Ishikawa (cell line): ENCODE results near the gene ARID4A.

Experiments used
- CEBPB ChIP-seq: IDR thresholded peaks from 2 replicates; pipeline ENCODE4 v1.6.1; 2012
- CREB1 ChIP-seq: IDR thresholded peaks from 2 replicates; pipeline ENCODE4 v1.6.1; 2012; ENCODE audit warnings: low read depth
- EGR1 ChIP-seq: IDR thresholded peaks from 2 replicates; pipeline ENCODE4 v1.6.1; 2012
- EP300 ChIP-seq: IDR thresholded peaks from 2 replicates; pipeline ENCODE4 v1.6.1; 2012; ENCODE audit warnings: borderline replicate concordance
- FOXM1 ChIP-seq: IDR thresholded peaks from 2 replicates; pipeline ENCODE4 v1.6.1; 2012; ENCODE audit warnings: low read depth, borderline replicate concordance
- MAX ChIP-seq: IDR thresholded peaks from 2 replicates; pipeline ENCODE4 v1.6.1; 2012
- NFIC ChIP-seq: IDR thresholded peaks from 2 replicates; pipeline ENCODE4 v1.6.1; 2012
- RAD21 ChIP-seq: IDR thresholded peaks from 2 replicates; pipeline ENCODE4 v1.6.1; 2012; ENCODE audit warnings: low read depth
- REST ChIP-seq: IDR thresholded peaks from 2 replicates; pipeline ENCODE4 v1.6.1; 2012; ENCODE audit warnings: low read depth, mild to moderate bottlenecking
- TAF1 ChIP-seq: IDR thresholded peaks from 2 replicates; pipeline ENCODE4 v1.6.1; 2012; ENCODE audit warnings: low read depth, mild to moderate bottlenecking
- TCF12 ChIP-seq: IDR thresholded peaks from 2 replicates; pipeline ENCODE4 v1.6.1; 2012; ENCODE audit warnings: low read depth
- TEAD4 ChIP-seq: IDR thresholded peaks from 2 replicates; pipeline ENCODE4 v1.6.1; 2012
- USF1 ChIP-seq: IDR thresholded peaks from 2 replicates; pipeline ENCODE4 v1.6.1; 2012
- YY1 ChIP-seq: IDR thresholded peaks from 2 replicates; pipeline ENCODE4 v1.6.1; 2012; ENCODE audit warnings: low read depth
- ZBTB7A ChIP-seq: IDR thresholded peaks from 2 replicates; pipeline ENCODE4 v1.6.1; 2012; ENCODE audit warnings: low read depth

Gene ARID4A

GRCh38 chr14:58287607-58288042, 10.7 kb upstream of the ARID4A start:
- no peak for TF ChIP-seq EP300
- TF ChIP-seq TAF1: no peak
- no peak for TF ChIP-seq FOXM1
- no peak for TF ChIP-seq NFIC
- TF ChIP-seq USF1: no peak

DNA sequence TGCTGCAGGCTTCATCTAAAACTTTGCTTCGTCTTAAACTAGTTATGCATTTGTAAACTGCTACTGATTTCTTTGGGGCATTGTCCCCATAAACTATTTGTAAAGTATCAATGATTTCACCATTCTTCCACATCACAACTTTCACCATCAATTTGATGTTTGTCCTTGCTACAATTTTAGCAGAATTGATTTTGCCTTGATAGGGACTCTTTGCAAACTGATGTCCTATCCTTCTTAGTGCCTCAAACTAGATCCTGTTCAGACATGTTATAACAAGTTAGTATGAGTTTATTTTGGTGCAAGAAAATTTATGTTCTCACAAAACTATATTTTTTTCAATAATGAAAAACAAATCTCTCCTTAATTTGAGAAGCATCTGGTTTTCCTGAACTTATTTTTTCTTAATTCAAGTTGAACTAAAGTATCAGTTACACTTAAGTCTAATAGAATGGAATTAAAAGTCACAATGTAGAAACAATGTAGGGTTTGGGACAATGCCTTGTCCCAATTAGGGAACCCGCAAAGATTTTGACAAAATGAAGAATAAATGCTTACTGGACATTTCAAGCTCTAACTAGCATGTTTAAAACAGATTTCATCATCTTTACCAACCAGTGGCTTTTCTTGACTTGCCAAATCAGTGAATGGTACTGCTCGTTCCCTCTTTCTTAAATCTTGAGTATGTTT, 10.1 kb upstream of the ARID4A start:
- TF ChIP-seq EGR1 (no peak), EP300 (no peak), REST (no peak), USF1 (no peak), CEBPB (no peak), YY1 (no peak), FOXM1 (no peak), TEAD4 (no peak)

GRCh38 chr14:58291646-58292045, 6.7 kb upstream of the ARID4A start:
- TF ChIP-seq EGR1 (no peak), ZBTB7A (no peak), CREB1 (no peak), YY1 (no peak), TAF1 (no peak), USF1 (no peak), TCF12 (no peak), RAD21 (no peak)

DNA sequence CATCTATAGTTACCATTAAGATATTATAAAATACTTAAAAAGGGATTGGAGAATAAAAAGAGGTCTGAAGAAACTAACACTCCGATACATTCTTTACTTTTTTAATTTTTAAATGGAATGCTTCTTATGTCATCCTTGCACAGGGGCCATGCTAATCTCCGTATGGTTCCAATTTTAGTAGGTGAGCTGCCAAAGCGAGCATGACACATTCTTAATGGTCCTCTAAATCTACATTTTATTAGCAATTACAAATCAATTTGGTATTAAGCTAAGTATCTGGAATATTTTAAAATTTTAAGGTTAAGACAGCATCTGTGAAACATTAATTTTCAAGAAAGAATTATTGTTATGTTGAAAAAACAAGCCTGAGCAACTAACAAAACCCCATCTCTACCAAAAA, 6.2 kb upstream of the ARID4A start:
- no peak for TF ChIP-seq CEBPB
- TF ChIP-seq MAX: no peak
- no peak for TF ChIP-seq TCF12
- TF ChIP-seq EGR1: no peak
- TF ChIP-seq NFIC: no peak
- no peak for TF ChIP-seq YY1

DNA sequence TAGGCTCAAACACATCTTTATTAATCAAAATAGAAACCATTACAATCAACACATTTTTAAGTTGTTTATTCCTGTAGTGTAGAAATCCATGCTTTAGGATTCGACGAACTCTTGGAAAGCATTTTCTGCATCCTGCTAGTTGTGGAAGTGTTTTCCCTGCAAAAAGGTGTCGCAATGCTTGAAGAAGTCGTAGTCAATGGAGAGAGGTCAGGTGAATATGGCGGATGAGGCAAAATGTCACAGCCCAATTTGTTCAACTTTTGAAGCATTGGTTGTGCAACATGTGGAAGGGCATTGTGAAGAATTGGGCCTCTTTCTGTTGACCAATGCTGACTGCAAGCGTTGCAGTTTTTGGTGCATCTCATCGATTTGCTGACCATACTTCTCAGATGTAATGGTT, 4.2 kb upstream of the ARID4A start:
- TF ChIP-seq CEBPB: no peak
- TF ChIP-seq EP300: no peak
- TF ChIP-seq TCF12: no peak
- TF ChIP-seq EGR1: no peak
- TF ChIP-seq REST: no peak
- TF ChIP-seq YY1: no peak
- TF ChIP-seq RAD21: no peak
- no peak for TF ChIP-seq CREB1
- no peak for TF ChIP-seq ZBTB7A
- TF ChIP-seq TAF1: no peak
- no peak for TF ChIP-seq TEAD4
- no peak for TF ChIP-seq NFIC
- TF ChIP-seq FOXM1: no peak
- TF ChIP-seq USF1: no peak
- TF ChIP-seq MAX: no peak

- TF ChIP-seq EGR1: no peak
- TF ChIP-seq FOXM1: no peak
- TF ChIP-seq MAX: no peak
- no peak for TF ChIP-seq TEAD4
- TF ChIP-seq EP300: no peak
These were observed 1.6 kb upstream of the ARID4A start for GRCh38 chr14:58296726-58297125.
